Body of pancreas (tissue), 4 donors: ENCODE results near the gene CMIP. TPM values are rescaled to one million over a fixed set of nuclear protein-coding genes. Genes with fewer than 3 reads are reported as not detected.
"Not testable (repeated sequence)": the region's sequence is repeated elsewhere in the genome, so short reads cannot be mapped to it uniquely, and the experiment has no call there.

Source experiments
- ATAC-seq: fragments of 150-250 bp; one replicate; pipeline ENCODE4 v1.9.1; 2016
- DNase-seq, 4 donors: peaks; one replicate each; pipeline ENCODE4 v3.0.0-alpha.2; 2019
- H3K27ac ChIP-seq, 4 donors: fragments of 200-600 bp; sonication (generic); 1 replicate in 3 of 4; 2 replicates in 1 of 4; pipeline versions ENCODE4 v1.5.1 to v1.6.1; 2016 to 2019; ENCODE audit warnings: mild to moderate bottlenecking in 1 of 4, mixed read lengths in 1 of 4, moderate library complexity in 1 of 4
- H3K27me3 ChIP-seq, 2 donors: fragments of 200-600 bp; sonication (generic); one replicate each; pipeline ENCODE4 v1.6.0; 2016; ENCODE audit warnings: mild to moderate bottlenecking in 1 of 2
- H3K36me3 ChIP-seq, 2 donors: fragments of 200-600 bp; sonication (generic); replicated peaks in 1 of 2; 2 replicates each; pipeline ENCODE4 v1.5.1; 2016; ENCODE audit warnings: low read depth in 2 of 2; ENCODE audit not compliant: insufficient read depth in 1 of 2
- H3K4me1 ChIP-seq: fragments of 200-600 bp; sonication (generic); one replicate; pipeline ENCODE4 v1.6.0; 2016
- H3K4me3 ChIP-seq, 2 donors: fragments of 200-600 bp; sonication (generic); 1 replicate in 1 of 2; 2 replicates in 1 of 2; pipeline ENCODE4 v1.5.1; 2016 to 2019
- H3K9me3 ChIP-seq, 3 donors: fragments of 200-600 bp; sonication (generic); 1 replicate in 2 of 3; 2 replicates in 1 of 3; pipeline ENCODE4 v1.5.1; 2016
- CTCF ChIP-seq, 7 experiments: fragments of 450-650 bp in 4 of 7; fragments of 200-600 bp in 3 of 7; sonication (generic) in 3 of 7; IDR thresholded peaks; one replicate each; pipeline ENCODE4 v1.5.1; 2016 to 2019; ENCODE audit warnings: antibody characterized with exemption in 7 of 7
- POLR2A ChIP-seq, 3 donors: fragments of 450-650 bp; IDR thresholded peaks; one replicate each; pipeline ENCODE4 v1.6.1; 2016; ENCODE audit warnings: antibody characterized with exemption in 3 of 3, mild to moderate bottlenecking in 2 of 3
- WGBS, 2 donors: methylation state at CpG; one replicate each; pipeline ENCODE4 v1.1.5; 2017; 5-methylcytosine and 5-hydroxymethylcytosine counted together
- intact Hi-C: fragments of 100-400 bp; cut with DNase I; formaldehyde crosslinking; loops from one replicate; pipeline ENCODE4 v1.15.1; 2023
- total RNA-seq, 2 donors: library from RNA; depleted of rRNA; stranded (reverse); fragments of >200 nt; gene quantifications; one replicate each; pipeline ENCODE4 v1.1.0, GENCODE V29; 2016

Gene CMIP
- total RNA-seq, 2 donors from 2014 or later, result 18.7 to 18.8 TPM

- Histone ChIP-seq H3K4me1 (peaks cover 5% of the 10 kb centered on the region), H3K36me3 (no peaks in the 10 kb centered on the region), H3K27ac (no peak overlapping the region), H3K4me3 (no peak overlapping the region), H3K9me3 (peaks cover 0 to 6% (median 0%) of the 10 kb centered on the region in 3 donors), H3K27me3 (no peaks in the 10 kb centered on the region)
- ATAC-seq, result no peak
- 75 to 100% methylated on average over 1 of the region's 1 CpG for WGBS, 2 donors
- TF ChIP-seq CTCF (IDR thresholded peaks at IDR 0.05) (no peak), POLR2A (IDR thresholded peaks at IDR 0.05) (no peak)
- intact Hi-C loops, result loop anchor here (5.0 kb wide), 1 partner anchor 322 kb away; no protein-coding TSS in a partner anchor
- DNase-seq, result no peak
Observed at GRCh38 chr16:81399909-81400308, 44.7 kb upstream of the CMIP start.

- Histone ChIP-seq H3K36me3 (no peaks in the 10 kb centered on the region), H3K4me3 (no peak overlapping the region), H3K4me1 (peaks cover 5% of the 10 kb centered on the region), H3K27ac (peak overlapping the region in 1 of 4 donors; percentile 12), H3K9me3 (peaks cover 0 to 6% (median 0%) of the 10 kb centered on the region in 3 donors), H3K27me3 (no peaks in the 10 kb centered on the region)
- ATAC-seq (peak; percentile 13), DNase-seq (peak in 1 of 4 donors; percentile 10)
- no peak for TF ChIP-seq CTCF (IDR thresholded peaks at IDR 0.05)
- no peak for TF ChIP-seq POLR2A (IDR thresholded peaks at IDR 0.05)
- intact Hi-C loops, result loop anchor here (5.0 kb wide), 1 partner anchor 321 kb away; no protein-coding TSS in a partner anchor
- 57 to 59% methylated on average over 15 to 18 of the region's 19 CpGs for WGBS, 2 donors
Observed at GRCh38 chr16:81401035-81401950, 43.3 kb upstream of the CMIP start.

GRCh38 chr16:81403208-81403600 lies 41.4 kb upstream of the CMIP start:
- ATAC-seq, result no peak
- peaks cover 5% of the 10 kb centered on the region for H3K4me1 ChIP-seq
- no peaks in the 10 kb centered on the region for H3K36me3 ChIP-seq
- no peak for DNase-seq
- no peak overlapping the region for H3K27ac ChIP-seq
- whole genome bisulfite sequencing, 2 donors, result 21 to 27% methylated on average over 5 of the region's 5 CpGs
- no peaks in the 10 kb centered on the region for H3K27me3 ChIP-seq
- TF ChIP-seq CTCF (IDR thresholded peaks at IDR 0.05), result no peak
- TF ChIP-seq POLR2A (IDR thresholded peaks at IDR 0.05), result no peak
- no peak overlapping the region for H3K4me3 ChIP-seq
- intact Hi-C loops, result loop anchor here (5.0 kb wide), 1 partner anchor 319 kb away; no protein-coding TSS in a partner anchor
- H3K9me3 ChIP-seq, result peaks cover 0 to 6% (median 0%) of the 10 kb centered on the region in 3 donors

- H3K27ac ChIP-seq, result no peak overlapping the region
- peaks cover 0 to 6% (median 0%) of the 10 kb centered on the region in 3 donors for H3K9me3 ChIP-seq
- no peak for TF ChIP-seq POLR2A (IDR thresholded peaks at IDR 0.05)
- TF ChIP-seq CTCF (IDR thresholded peaks at IDR 0.05), result peak; percentile 89 to 96 (median 94)
- ATAC-seq, result peak; percentile 89
- no peaks in the 10 kb centered on the region for H3K36me3 ChIP-seq
- intact Hi-C loops, result loop anchor here (5.0 kb wide), 1 partner anchor 319 kb away; no protein-coding TSS in a partner anchor
- H3K4me1 ChIP-seq, result peaks cover 5% of the 10 kb centered on the region
- DNase-seq, result peak; percentile 84 to 87 (median 85)
- H3K4me3 ChIP-seq, result no peak overlapping the region
- no peaks in the 10 kb centered on the region for H3K27me3 ChIP-seq
- 11 to 17% methylated on average over 19 to 36 of the region's 37 CpGs for WGBS, 2 donors
Observed at GRCh38 chr16:81403601-81404391, 40.8 kb upstream of the CMIP start.

GRCh38 chr16:81405002-81405401 lies 39.6 kb upstream of the CMIP start:
- DNase-seq, H3K9me3 ChIP-seq, H3K4me1 ChIP-seq, intact Hi-C loops, ATAC-seq, H3K4me3 ChIP-seq, H3K36me3 ChIP-seq, H3K27me3 ChIP-seq, H3K27ac ChIP-seq: not testable (repeated sequence)
- WGBS, 2 donors, result 92 to 93% methylated on average over 2 of the region's 2 CpGs
